GM19099 (cell line): ENCODE measurements around the gene DHX15.

ENCODE experiments used
- POLR2A ChIP-seq: IDR thresholded peaks from 3 replicates; pipeline ENCODE4 v1.6.1; 2011; ENCODE audit warnings: low read depth; ENCODE audit not compliant: insufficient read length; ENCODE audit errors: extremely low read depth

The DHX15 gene

DNA sequence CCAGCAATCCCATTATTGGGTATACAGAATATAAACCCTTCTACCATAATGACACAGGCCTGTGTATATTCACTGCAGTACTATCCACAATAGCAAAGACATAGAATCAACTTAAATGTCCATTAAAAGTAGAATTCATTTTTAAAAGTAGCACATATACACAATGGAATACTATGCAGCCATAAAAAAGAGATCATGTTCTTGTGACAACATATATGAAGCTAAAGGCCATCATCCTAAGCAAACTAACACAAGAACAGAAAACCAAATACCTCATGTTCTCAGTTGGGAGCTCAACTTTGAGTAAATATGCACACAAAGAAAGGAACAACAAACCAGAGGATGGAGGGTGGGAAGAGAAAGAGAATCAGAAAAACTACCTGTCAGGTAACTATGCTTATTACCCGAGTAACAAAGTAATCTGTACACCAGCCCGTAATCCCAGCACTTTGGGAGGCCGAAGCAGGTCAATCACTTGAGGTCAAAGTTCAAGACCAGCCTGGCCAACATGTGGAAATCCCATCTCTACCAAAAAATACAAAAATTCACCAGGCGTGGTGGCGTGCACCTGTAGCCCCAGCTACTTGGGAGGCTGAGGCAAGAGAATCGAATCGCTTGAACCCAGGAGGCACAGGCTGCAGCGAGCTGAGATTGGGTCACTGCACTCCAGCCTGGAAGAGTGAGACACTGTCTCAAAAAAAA is 22.8 kb downstream of the DHX15 start:
- no peak for TF ChIP-seq POLR2A

GRCh38 chr4:24560868-24561368 is 23.4 kb downstream of the DHX15 start:
- no peak for TF ChIP-seq POLR2A

- no peak for TF ChIP-seq POLR2A
Observed at GRCh38 chr4:24559889-24560288, 24.5 kb downstream of the DHX15 start.

DNA sequence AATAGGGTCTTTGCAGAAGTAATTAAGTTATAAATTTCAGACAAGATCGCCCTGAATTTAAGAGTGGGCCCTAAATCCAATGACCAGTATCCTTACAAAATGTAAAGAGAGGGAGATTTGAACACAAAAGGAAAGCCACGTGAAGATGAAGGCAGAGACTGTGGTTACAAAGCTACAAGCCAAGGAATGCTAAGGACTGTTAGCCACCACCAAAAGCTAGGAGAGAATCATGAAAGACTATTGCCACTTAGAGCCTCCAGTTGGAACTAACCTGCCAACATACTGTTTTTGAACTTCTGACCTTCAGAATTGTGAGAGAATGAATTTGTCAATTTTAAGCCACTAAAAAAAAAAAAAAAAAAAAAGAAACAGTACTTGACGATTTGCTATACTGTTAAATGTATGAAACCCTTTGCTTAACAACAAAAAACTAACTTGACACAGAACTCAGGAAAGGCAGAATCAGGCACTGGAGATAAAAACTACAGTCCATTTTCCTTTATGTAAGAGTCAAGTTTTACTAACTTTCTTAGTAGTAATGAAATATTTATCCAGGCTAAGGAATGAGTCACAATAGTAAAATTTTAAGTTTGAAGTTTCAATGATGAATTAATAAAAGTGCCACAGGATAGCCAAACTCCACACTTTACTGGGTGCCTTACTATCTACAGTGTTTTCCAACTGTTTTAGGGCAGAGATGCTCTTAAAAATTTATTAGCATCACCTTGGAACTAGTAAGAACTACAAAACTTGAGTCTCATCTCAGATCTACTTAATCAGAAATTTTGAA is 25.1 kb downstream of the DHX15 start:
- no peak for TF ChIP-seq POLR2A

GRCh38 chr4:24557026-24558025 is 27.0 kb downstream of the DHX15 start:
- TF ChIP-seq POLR2A: no peak

DNA sequence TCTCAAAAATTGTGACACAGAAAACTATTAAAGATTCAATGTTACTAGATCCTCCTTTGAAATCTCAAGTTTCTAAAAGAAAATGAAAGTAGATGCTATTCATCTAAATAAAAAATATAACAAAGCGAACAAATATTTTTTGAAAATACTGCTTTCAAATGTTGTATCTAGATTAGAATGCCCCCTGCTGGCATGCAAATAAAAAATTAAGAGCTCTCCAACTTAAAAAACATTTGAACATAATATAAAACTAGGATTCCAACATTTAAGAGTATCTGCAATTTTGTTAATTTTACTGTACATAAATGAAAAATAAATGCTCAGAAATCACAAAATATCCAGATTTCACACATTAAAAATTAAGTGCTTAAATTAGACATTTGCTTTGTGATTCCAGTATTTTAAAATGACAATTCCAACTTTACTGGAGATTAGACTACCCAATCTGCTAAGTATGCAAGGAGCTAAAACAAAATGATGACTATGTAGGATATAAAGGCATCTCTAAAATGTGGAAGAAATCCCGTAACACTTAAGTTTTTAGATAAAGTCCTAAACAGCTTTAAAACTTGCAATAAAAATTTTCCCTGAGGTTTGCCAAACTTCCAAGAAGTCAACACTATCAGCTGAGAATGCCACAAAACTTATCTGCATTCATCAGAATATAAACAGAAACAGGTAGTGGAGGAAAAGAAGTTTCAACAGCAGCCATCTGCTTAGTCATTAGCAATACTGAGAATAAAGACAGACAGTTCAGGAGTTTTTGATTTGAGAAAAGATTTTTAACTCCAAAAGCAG is 32.7 kb downstream of the DHX15 start:
- no peak for TF ChIP-seq POLR2A

DNA sequence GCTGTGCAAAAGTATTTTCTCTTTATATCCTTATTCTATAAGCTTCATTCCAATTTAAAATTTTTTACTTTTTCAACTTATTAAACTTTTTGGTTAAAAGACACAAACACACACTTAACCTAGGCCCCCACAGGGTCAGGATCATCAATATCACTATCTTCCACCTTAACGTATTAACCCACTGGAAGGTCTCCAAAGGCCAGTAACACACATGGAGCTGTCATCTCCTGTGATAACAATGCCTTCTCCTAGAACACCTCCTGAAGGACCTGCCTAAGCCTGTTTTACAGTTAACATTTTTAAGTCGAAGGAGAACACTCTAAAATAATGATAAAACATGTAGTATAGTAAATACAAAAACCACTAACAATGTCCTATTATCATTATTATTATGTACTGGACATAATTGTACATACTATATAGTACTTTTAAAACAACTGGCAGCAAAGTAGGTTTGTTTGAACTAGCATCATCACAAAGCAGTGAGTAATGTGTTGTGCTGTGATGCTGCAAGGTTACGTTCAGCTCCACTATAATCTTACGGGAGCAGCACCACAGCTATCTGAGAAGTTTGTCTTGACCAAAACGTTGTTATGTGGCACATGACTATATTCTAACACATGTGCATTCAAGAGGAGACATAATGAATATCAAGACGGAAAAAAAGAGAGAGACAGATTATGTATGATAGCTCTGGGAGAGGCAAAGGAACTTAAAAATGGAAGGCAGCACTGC is 33.7 kb downstream of the DHX15 start:
- no peak for TF ChIP-seq POLR2A

GRCh38 chr4:24547979-24548378 is 36.4 kb downstream of the DHX15 start:
- TF ChIP-seq POLR2A: no peak

DNA sequence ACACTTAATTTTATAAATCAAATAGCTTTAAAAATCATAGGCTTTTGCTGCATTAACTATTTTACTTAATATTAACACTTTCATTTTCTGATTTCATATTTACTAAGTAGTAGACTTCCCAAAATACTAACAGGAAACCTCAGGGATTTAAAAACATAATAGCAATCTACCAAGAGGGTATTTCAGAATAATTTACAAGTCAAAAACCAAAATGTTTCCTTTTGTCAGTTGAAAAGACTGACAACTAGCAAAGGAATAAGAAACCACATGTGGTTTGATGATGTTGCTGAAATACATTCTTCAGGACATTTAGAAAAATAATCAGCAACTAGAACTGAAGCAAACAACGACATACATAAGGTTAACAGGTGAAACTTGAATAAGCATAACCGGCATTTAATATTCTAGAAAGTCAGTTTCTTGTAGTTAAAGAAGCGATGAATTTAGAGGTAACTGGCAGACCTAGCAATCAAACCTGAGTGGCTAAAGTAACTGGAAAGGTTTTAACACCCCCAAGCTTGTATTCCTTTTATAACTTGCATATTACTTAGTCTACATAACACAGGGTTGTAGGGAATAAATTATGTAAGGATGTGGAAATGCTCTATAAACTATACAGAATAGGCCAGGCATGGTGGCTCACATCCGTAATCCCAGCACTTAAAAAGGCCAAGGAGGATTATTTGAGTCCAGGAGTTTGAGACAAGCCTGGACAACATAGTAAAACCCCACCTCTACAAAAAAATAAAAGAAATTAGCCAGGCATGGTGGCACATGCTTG is 40.0 kb downstream of the DHX15 start:
- TF ChIP-seq POLR2A: no peak

DNA sequence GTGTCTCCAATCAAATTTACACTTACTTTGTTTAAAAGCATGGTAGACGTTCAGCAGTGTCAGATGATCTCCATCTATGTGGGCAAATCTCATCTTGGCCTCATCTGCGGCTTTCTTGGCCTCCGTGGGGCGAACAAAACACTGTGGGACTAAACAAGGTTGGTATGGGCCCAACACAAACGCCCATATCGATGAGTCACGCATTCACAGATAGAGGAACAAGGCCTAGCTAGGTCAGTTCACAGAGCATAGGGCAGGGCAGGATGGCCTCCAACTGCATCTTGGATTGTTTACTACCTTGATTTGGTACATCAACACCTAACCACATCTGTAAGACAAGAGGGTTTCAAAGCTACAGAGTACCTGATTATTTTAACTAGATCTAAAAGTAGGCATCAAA is 47.3 kb downstream of the DHX15 start:
- TF ChIP-seq POLR2A: no peak

GRCh38 chr4:24535399-24535798 is 49.0 kb downstream of the DHX15 start:
- no peak for TF ChIP-seq POLR2A

DNA sequence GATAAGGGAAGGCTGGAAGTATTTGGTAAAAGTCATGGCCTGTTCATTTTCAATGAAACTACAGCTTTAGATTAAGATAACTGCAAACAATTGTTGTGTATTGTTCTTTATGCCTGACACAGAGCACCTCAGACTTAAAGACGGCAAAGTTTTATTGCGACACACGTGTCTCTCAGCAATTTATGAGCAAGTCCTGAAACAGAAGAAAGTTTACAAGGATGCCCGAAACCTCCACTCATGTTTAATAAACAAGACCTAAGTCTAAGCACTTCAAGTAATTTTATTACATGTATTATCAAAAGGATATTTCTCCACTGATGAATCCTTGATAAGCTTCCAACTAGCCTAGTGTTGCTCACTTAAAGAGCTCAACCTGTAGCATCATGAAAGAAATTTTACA is 51.0 kb downstream of the DHX15 start:
- no peak for TF ChIP-seq POLR2A

- no peak for TF ChIP-seq POLR2A
Observed at GRCh38 chr4:24529555-24529954, 54.8 kb downstream of the DHX15 start.
